Upper lobe of left lung (tissue), 4 donors: ENCODE results near the gene RNU6-7.

Experiments used
- CTCF ChIP-seq, 6 experiments: fragments of 450-650 bp in 4 of 6; fragments of 200-600 bp in 2 of 6; sonication (generic) in 2 of 6; IDR thresholded peaks; one replicate each; pipeline ENCODE4 v1.5.1; 2016 to 2019; ENCODE audit warnings: antibody characterized with exemption in 6 of 6
- POLR2A ChIP-seq, 4 donors: fragments of 450-650 bp; IDR thresholded peaks; one replicate each; pipeline ENCODE4 v1.5.1; 2016 to 2017; ENCODE audit warnings: antibody characterized with exemption in 4 of 4, mild to moderate bottlenecking in 2 of 4
- POLR2AphosphoS5 ChIP-seq, 2 donors: sonication (generic); formaldehyde crosslinking; IDR thresholded peaks; one replicate each; pipeline ENCODE4 v1.5.1; 2017; ENCODE audit warnings: antibody characterized with exemption in 2 of 2

GRCh38 chr14:32167907-32168306 lies 33.9 kb upstream of the RNU6-7 start:
- TF ChIP-seq POLR2AphosphoS5 (IDR thresholded peaks at IDR 0.05) (no peak), CTCF (IDR thresholded peaks at IDR 0.05) (no peak), POLR2A (IDR thresholded peaks at IDR 0.05) (no peak)
